Vagina (tissue), 2 donors: ENCODE data around the gene OR11H7. TPM values are rescaled to one million over a fixed set of nuclear protein-coding genes. Genes with fewer than 3 reads are reported as not detected.
"Not testable (repeated sequence)": the region's sequence is repeated elsewhere in the genome, so short reads cannot be mapped to it uniquely, and the experiment has no call there.

Experiments
- DNase-seq, 2 donors: peaks; one replicate each; pipeline ENCODE4 v3.0.0-alpha.2; 2017; ENCODE audit errors: extremely low spot score in 2 of 2
- H3K27ac ChIP-seq: fragments of 200-600 bp; sonication (generic); one replicate; pipeline ENCODE4 v1.5.1; 2019
- H3K27me3 ChIP-seq: fragments of 200-600 bp; sonication (generic); one replicate; pipeline ENCODE4 v1.5.1; 2019
- H3K36me3 ChIP-seq, 2 donors: fragments of 200-600 bp; sonication (generic); one replicate each; pipeline ENCODE4 v1.5.1; 2017 to 2019
- H3K4me1 ChIP-seq: fragments of 200-600 bp; sonication (generic); one replicate; pipeline ENCODE4 v1.5.1; 2019
- H3K4me3 ChIP-seq, 2 donors: fragments of 200-600 bp; sonication (generic); 1 replicate in 1 of 2; 2 replicates in 1 of 2; pipeline ENCODE4 v1.5.1; 2016 to 2019
- H3K9me3 ChIP-seq: fragments of 200-600 bp; sonication (generic); one replicate; pipeline ENCODE4 v1.5.1; 2019
- CTCF ChIP-seq, 3 experiments: fragments of 450-650 bp in 2 of 3; fragments of 200-600 bp in 1 of 3; sonication (generic) in 1 of 3; IDR thresholded peaks; one replicate each; pipeline ENCODE4 v1.5.1; 2017 to 2019; ENCODE audit warnings: antibody characterized with exemption in 3 of 3, mild to moderate bottlenecking in 2 of 3, moderate library complexity in 2 of 3
- POLR2A ChIP-seq, 2 donors: fragments of 450-650 bp; IDR thresholded peaks; one replicate each; pipeline ENCODE4 v1.6.1; 2017; ENCODE audit warnings: antibody characterized with exemption in 2 of 2, mild to moderate bottlenecking in 2 of 2, moderate library complexity in 2 of 2
- POLR2AphosphoS5 ChIP-seq, 2 donors: sonication (generic); formaldehyde crosslinking; IDR thresholded peaks; one replicate each; pipeline ENCODE4 v1.9.0; 2017; ENCODE audit warnings: antibody characterized with exemption in 2 of 2, mild to moderate bottlenecking in 2 of 2, low read depth in 1 of 2; ENCODE audit not compliant: insufficient read depth in 1 of 2
- intact Hi-C: fragments of 100-400 bp; cut with DNase I; formaldehyde crosslinking; loops from one replicate; pipeline ENCODE4 v1.15.1; 2023
- total RNA-seq: library from RNA; depleted of rRNA; stranded (reverse); fragments of >200 nt; gene quantifications from one replicate; pipeline ENCODE4 v1.2.3, GENCODE V29; 2016

OR11H7 gene
- total RNA-seq, 1 donor from 2014 or later, result not detected

GRCh38 chr14:20197459-20197858 lies 31.3 kb upstream of the OR11H7 start:
- no peaks in the 10 kb centered on the region for H3K27me3 ChIP-seq
- H3K9me3 ChIP-seq, result no peaks in the 10 kb centered on the region
- no peak overlapping the region for H3K27ac ChIP-seq
- TF ChIP-seq POLR2AphosphoS5 (IDR thresholded peaks at IDR 0.05; ENCODE audit: insufficient read depth in 1 of 2, low read depth in 1 of 2) (no peak), CTCF (IDR thresholded peaks at IDR 0.05) (no peak), POLR2A (IDR thresholded peaks at IDR 0.05) (no peak)
- H3K36me3 ChIP-seq, result no peaks in the 10 kb centered on the region
- H3K4me1 ChIP-seq, result no peaks in the 10 kb centered on the region
- no peak for DNase-seq
- H3K4me3 ChIP-seq, result no peak overlapping the region
- intact Hi-C loops, result no loop called here

DNA sequence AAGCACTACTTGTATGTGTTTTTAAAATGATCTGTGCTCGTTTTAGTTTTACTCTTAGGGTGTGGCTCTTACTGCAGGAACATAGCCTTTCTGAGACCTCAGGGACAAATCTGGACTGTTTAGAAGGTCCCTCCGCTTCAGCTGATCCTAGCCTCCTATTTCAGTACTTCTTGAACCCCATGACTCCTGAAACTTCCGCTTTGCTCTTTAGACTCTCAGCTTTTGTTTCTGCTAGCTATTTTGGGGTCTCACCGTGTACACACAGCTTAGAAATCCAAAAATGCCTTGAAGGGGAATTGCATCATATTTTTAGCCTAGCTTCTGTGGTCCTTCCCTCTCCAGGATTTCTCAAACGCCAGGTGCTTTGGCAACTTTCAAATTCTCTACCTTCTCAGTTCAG lies 29.8 kb upstream of the OR11H7 start:
- intact Hi-C loops, result no loop called here
- no peak overlapping the region for H3K4me3 ChIP-seq
- no peak overlapping the region for H3K27ac ChIP-seq
- H3K9me3 ChIP-seq, result no peaks in the 10 kb centered on the region
- H3K36me3 ChIP-seq, result no peaks in the 10 kb centered on the region
- no peaks in the 10 kb centered on the region for H3K27me3 ChIP-seq
- no peak for DNase-seq
- no peaks in the 10 kb centered on the region for H3K4me1 ChIP-seq
- TF ChIP-seq POLR2AphosphoS5 (IDR thresholded peaks at IDR 0.05; ENCODE audit: insufficient read depth in 1 of 2, low read depth in 1 of 2) (no peak), CTCF (IDR thresholded peaks at IDR 0.05) (no peak), POLR2A (IDR thresholded peaks at IDR 0.05) (no peak)

DNA sequence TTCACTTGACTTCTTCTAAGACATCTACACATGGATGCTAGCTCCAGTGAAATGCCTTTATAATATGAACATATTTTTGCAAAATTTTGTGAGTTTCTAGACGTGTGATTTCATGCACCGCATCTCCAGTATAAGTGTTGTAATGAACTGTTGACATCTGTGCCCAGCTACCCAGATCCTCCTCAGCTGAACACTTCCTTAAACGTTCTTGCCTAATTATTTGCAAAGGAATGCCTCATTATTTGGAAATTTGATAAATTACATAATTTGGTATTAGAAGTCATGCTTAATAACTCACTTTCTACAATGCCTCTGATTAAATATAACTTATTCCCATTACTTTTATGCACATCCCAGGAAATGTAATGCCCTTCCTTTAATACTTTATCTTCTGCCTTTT lies 24.1 kb upstream of the OR11H7 start:
- H3K36me3 ChIP-seq, result no peaks in the 10 kb centered on the region
- H3K9me3 ChIP-seq, result no peaks in the 10 kb centered on the region
- no peak for DNase-seq
- intact Hi-C loops, result no loop called here
- TF ChIP-seq POLR2AphosphoS5 (IDR thresholded peaks at IDR 0.05; ENCODE audit: insufficient read depth in 1 of 2, low read depth in 1 of 2) (no peak), CTCF (IDR thresholded peaks at IDR 0.05) (no peak), POLR2A (IDR thresholded peaks at IDR 0.05) (no peak)
- H3K27me3 ChIP-seq, result no peaks in the 10 kb centered on the region
- no peak overlapping the region for H3K4me3 ChIP-seq
- H3K27ac ChIP-seq, result no peak overlapping the region
- H3K4me1 ChIP-seq, result no peaks in the 10 kb centered on the region

DNA sequence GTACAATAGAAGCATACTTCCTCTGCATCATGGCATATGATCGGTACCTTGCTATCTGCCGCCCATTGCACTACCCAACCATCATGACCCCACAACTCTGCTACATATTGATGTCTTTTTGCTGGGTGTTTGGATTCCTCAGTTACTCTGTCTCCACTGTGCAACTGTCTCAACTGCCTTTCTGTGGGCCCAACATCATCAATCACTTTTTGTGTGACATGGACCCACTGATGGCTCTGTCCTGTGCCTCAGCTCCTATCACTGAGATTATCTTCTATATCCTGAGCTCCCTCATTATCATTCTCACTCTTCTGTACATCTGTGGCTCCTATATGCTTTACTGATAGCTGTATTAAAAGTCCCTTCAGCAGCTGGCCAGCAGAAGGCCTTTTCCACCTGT lies 19.2 kb upstream of the OR11H7 start:
- Histone ChIP-seq H3K4me1 (no peaks in the 10 kb centered on the region), H3K27me3 (no peaks in the 10 kb centered on the region), H3K27ac (no peak overlapping the region), H3K36me3 (no peaks in the 10 kb centered on the region), H3K9me3 (no peaks in the 10 kb centered on the region), H3K4me3 (no peak overlapping the region)
- intact Hi-C loops, result no loop called here
- TF ChIP-seq POLR2A (IDR thresholded peaks at IDR 0.05) (no peak), CTCF (IDR thresholded peaks at IDR 0.05) (no peak), POLR2AphosphoS5 (IDR thresholded peaks at IDR 0.05; ENCODE audit: insufficient read depth in 1 of 2, low read depth in 1 of 2) (no peak)
- no peak for DNase-seq

DNA sequence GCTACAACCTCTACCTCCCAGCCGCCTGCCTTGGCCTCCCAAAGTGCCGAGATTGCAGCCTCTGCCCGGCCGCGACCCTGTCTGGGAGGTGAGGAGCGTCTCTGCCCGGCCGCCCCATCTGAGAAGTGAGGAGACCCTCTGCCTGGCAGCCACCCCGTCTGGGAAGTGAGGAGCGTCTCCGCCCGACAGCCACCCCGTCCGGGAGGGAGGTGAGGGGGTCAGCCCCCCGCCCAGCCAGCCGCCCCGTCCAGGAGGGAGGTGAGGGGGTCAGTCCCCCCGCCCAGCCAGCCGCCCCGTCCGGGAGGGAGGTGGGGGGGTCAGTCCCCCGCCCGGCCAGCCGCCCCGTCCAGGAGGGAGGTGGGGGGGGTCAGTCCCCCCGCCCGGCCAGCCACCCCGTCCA lies 16.4 kb upstream of the OR11H7 start:
- DNase-seq, H3K4me1 ChIP-seq: not testable (repeated sequence)

DNA sequence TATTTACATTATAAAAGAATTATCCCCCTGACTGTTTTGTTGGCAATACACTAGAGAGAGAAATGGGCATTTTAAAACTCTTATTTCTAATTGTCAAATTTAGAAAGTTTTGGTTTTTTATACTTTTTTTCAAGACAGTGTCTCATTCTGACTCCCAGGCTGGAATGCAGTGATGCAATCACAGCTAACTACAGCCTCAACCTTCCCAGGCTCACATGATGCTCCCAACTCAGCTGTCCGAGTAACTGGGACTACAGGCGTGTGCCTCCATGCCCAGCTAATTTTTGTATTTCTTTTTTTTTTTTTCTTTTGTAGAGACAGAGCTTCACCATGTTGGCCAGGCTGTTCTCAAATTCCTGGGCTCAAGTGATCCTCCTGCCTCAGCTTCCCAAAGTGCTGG lies 13.6 kb upstream of the OR11H7 start:
- Histone ChIP-seq H3K27ac (no peak overlapping the region), H3K36me3 (no peaks in the 10 kb centered on the region), H3K4me3 (no peak overlapping the region), H3K9me3 (no peaks in the 10 kb centered on the region), H3K4me1 (no peaks in the 10 kb centered on the region), H3K27me3 (no peaks in the 10 kb centered on the region)
- no peak for TF ChIP-seq POLR2A (IDR thresholded peaks at IDR 0.05)
- intact Hi-C loops, result no loop called here
- no peak for DNase-seq

More for the DNA sequence above, 16.4 kb upstream of the OR11H7 start:
- intact Hi-C loops, H3K27ac ChIP-seq, H3K36me3 ChIP-seq, H3K4me3 ChIP-seq, H3K27me3 ChIP-seq, H3K9me3 ChIP-seq: not testable (repeated sequence)
